Endothelial cell (in vitro differentiated cells): ENCODE data around the gene POLE4. TPM values are rescaled to one million over a fixed set of nuclear protein-coding genes. Genes with fewer than 3 reads are reported as not detected.

Experiments used
- DNase-seq: peaks from one replicate; pipeline ENCODE4 v3.0.0; 2021; ENCODE audit warnings: low spot score
- H3K27ac Mint-ChIP-seq: one replicate; pipeline ENCODE4 v1.8.0; 2021; ENCODE audit warnings: mixed read lengths, inconsistent platforms; ENCODE audit not compliant: unreplicated experiment
- H3K27me3 Mint-ChIP-seq: one replicate; pipeline ENCODE4 v1.8.0; 2021; ENCODE audit warnings: mild to moderate bottlenecking, moderate library complexity, mixed read lengths, inconsistent platforms; ENCODE audit not compliant: unreplicated experiment
- H3K36me3 Mint-ChIP-seq: one replicate; pipeline ENCODE4 v1.8.0; 2021; ENCODE audit warnings: mild to moderate bottlenecking, low read depth, mixed read lengths, inconsistent platforms; ENCODE audit not compliant: unreplicated experiment
- H3K4me1 Mint-ChIP-seq: one replicate; pipeline ENCODE4 v1.8.0; 2021; ENCODE audit warnings: mild to moderate bottlenecking, mixed read lengths, inconsistent platforms; ENCODE audit not compliant: unreplicated experiment
- H3K4me3 Mint-ChIP-seq: one replicate; pipeline ENCODE4 v1.8.0; 2021; ENCODE audit warnings: mild to moderate bottlenecking, mixed read lengths, inconsistent platforms; ENCODE audit not compliant: unreplicated experiment
- H3K9me3 Mint-ChIP-seq: one replicate; pipeline ENCODE4 v1.8.0; 2021; ENCODE audit warnings: mixed read lengths, inconsistent platforms; ENCODE audit not compliant: unreplicated experiment
- total RNA-seq: library from RNA; stranded (reverse); fragmentation: NEBNext Ultra II Directional; extraction: Animal tissue kit (Norgen Biotek cat#: 25700); gene quantifications from one replicate; pipeline ENCODE4 v1.2.1, GENCODE V29; 2021; ENCODE audit not compliant: unreplicated experiment
- TF ChIP-seq, protein P1 (sequence below): fragments of 200-600 bp; sonication (generic); IDR thresholded peaks from one replicate; pipeline ENCODE4 v1.5.0; 2021; ENCODE audit warnings: antibody characterized with exemption; ENCODE audit not compliant: unreplicated experiment

The POLE4 gene
- total RNA-seq, 1 donor from 2014 or later = 23.2 TPM

DNA sequence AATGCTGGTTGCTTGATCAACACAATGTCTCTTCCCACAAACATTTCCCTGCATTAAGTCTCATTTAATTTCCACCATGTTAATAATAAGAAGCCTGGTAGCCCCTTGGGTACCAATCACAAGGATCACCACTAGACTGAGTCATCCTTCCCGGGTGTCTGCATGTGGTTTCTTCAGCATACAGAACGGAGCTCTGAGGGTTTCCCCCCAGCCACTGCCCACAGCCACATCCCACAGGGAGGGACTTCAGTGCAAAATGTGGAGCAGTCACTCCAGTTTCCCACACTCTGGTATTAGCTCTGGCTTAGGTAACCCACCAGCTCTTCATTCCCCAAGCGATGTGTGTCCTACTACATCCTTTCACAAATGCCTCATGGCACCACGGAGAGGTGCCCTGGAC is 42.7 kb upstream of the POLE4 start:
- no peak overlapping the region for H3K4me3 Mint-ChIP-seq
- TF ChIP-seq, protein P1, sequence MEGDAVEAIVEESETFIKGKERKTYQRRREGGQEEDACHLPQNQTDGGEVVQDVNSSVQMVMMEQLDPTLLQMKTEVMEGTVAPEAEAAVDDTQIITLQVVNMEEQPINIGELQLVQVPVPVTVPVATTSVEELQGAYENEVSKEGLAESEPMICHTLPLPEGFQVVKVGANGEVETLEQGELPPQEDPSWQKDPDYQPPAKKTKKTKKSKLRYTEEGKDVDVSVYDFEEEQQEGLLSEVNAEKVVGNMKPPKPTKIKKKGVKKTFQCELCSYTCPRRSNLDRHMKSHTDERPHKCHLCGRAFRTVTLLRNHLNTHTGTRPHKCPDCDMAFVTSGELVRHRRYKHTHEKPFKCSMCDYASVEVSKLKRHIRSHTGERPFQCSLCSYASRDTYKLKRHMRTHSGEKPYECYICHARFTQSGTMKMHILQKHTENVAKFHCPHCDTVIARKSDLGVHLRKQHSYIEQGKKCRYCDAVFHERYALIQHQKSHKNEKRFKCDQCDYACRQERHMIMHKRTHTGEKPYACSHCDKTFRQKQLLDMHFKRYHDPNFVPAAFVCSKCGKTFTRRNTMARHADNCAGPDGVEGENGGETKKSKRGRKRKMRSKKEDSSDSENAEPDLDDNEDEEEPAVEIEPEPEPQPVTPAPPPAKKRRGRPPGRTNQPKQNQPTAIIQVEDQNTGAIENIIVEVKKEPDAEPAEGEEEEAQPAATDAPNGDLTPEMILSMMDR = no peak
- H3K4me1 Mint-ChIP-seq = no peaks in the 10 kb centered on the region
- DNase-seq = no peak
- no peak overlapping the region for H3K27ac Mint-ChIP-seq
- H3K27me3 Mint-ChIP-seq = peaks cover 2% of the 10 kb centered on the region
- no peaks in the 10 kb centered on the region for H3K36me3 Mint-ChIP-seq
- H3K9me3 Mint-ChIP-seq = no peaks in the 10 kb centered on the region

DNA sequence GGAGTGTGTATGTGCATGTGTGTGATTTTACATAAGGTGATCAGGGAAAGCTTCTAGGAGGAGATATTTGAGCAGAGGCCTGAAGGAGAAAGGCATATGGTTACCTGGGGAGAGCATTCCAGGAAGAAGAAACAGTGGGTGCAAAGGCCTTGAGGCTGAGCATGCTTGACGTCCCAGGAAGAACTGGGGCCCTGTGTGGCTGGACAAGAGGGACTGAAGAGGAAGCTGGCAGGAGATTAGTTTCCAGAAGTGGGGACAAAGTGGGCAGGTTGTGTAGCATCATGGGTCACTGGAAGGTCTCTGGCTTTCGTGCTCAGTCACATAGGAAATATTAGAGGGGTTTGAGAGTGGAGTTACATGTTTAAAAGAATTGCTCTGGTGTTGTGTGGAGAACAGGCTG is 42.0 kb upstream of the POLE4 start:
- Mint-ChIP-seq H3K27me3 (peaks cover 2% of the 10 kb centered on the region), H3K4me3 (no peak overlapping the region), H3K36me3 (no peaks in the 10 kb centered on the region), H3K27ac (no peak overlapping the region), H3K4me1 (no peaks in the 10 kb centered on the region), H3K9me3 (no peaks in the 10 kb centered on the region)
- TF ChIP-seq, protein P1 = no peak
- no peak for DNase-seq

DNA sequence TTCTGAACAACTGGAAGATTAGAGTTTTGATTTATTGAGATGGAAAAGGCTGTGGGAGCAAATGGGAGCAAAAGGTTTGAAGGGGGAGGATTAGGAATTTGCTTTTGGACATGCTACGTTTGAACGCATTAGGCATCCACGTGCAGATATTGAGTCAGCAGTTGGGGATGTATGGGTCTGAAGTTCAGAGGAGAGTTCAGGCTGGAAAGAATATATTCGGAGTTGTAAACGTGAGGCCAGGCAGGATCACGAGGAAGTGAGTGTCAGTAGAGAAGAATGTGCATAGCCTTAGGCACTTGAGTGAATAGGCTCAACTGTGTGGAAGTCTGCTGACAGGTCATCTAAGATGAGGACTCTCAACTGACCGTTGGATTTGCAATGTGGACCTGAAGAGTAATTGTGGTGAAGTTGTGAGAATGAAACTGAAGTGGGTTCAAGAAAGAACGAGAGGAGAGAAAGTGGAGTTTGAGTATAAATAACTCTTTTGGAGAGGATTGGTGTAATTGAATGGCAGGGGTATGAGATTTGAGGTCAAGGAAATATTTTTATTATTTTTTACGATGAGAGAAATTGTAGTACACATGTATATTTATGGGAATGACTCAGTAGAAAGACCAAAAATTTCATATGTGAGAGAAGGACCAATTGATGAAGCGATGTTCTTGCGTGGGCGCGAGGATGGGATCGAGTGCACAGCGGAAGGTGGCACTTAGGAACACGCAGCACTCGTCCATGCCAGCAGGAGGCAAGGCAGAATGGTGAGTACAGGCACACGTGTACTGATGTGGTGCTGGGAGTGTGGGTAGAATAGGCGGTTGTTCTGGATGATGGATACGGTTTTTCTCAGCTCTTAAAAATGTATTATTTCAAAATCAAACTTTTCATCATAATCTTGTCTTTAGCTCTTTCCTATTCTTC is 40.5 kb upstream of the POLE4 start:
- TF ChIP-seq, protein P1 = peak; percentile 21
- H3K4me1 Mint-ChIP-seq = peaks cover 5% of the 10 kb centered on the region
- no peak overlapping the region for H3K27ac Mint-ChIP-seq
- DNase-seq = no peak
- H3K4me3 Mint-ChIP-seq = no peak overlapping the region
- peaks cover 4% of the 10 kb centered on the region for H3K27me3 Mint-ChIP-seq
- no peaks in the 10 kb centered on the region for H3K9me3 Mint-ChIP-seq
- no peaks in the 10 kb centered on the region for H3K36me3 Mint-ChIP-seq

DNA sequence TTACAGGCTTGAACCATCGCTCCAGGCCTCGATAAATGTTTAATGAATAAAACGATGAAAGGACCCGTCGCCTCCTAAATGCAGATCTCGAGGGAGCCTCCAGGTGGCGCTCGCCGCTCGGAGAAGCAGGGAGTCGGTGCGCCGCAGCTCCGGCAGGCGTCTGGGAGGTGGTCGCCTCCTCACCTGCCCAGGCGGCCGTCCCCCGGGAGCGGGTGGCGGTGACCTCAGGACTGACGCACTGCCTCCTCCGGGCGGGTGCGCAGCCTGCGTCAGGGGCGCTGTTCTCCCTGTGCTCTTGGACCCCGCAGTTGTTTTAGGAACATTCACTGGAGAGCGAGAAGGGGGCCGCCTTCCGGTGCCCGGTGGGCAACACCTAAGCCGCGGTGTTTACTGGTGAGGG is 38.6 kb upstream of the POLE4 start:
- TF ChIP-seq, protein P1 = peak; percentile 91
- Mint-ChIP-seq H3K4me3 (no peak overlapping the region), H3K4me1 (peaks cover 5% of the 10 kb centered on the region), H3K27ac (no peak overlapping the region), H3K27me3 (peaks cover 4% of the 10 kb centered on the region), H3K9me3 (no peaks in the 10 kb centered on the region), H3K36me3 (no peaks in the 10 kb centered on the region)
- DNase-seq = peak; percentile 82

DNA sequence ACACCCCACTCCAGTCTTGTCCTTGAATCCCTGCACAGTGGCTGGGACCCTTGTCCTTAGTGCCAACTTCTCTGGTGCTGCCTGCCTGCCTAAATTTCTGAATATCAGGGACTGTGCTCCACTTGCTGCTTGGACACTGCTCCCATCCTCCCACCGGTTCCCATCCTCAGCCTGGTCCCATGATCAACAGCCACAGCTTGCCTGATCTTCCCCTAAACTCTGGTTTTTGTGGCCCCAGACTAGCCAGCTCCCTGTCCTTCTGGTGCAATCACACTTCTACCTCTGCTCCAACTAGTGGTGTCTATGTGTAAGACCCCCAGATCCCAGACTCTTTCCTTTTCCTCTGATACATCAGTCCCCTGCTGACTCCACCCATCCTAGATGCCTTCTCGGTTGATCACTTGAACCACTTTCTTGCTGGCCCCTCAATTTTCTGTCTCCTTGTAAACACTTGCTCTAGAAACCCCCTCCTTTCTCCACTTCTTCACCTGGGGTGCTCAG is 37.2 kb upstream of the POLE4 start:
- Mint-ChIP-seq H3K27me3 (peaks cover 1% of the 10 kb centered on the region), H3K4me1 (peaks cover 8% of the 10 kb centered on the region), H3K27ac (no peak overlapping the region), H3K4me3 (no peak overlapping the region), H3K36me3 (no peaks in the 10 kb centered on the region), H3K9me3 (no peaks in the 10 kb centered on the region)
- TF ChIP-seq, protein P1 = no peak
- no peak for DNase-seq
